HepG2 (cell line): ENCODE measurements around the gene ABCG8. TPM values are rescaled to one million over a fixed set of nuclear protein-coding genes. Genes with fewer than 3 reads are reported as not detected.

ENCODE experiments used
- ASH2L ChIP-seq: fragments of 300-600, 200-600 bp; sonication (generic); IDR thresholded peaks from 2 replicates; pipeline ENCODE4 v1.7.0; 2017; ENCODE audit warnings: low read depth, mild to moderate bottlenecking, moderate library complexity, mixed read lengths, low read length; ENCODE audit not compliant: insufficient read length
- BCL6 ChIP-seq: IDR thresholded peaks from 2 replicates; pipeline ENCODE4 v1.6.1; 2016; ENCODE audit warnings: missing genetic modification reagents, missing compliant biosample characterization
- ELK4 ChIP-seq: sonication (generic); formaldehyde crosslinking; IDR thresholded peaks from 2 replicates; pipeline ENCODE4 v1.9.0; 2021; ENCODE audit warnings: missing genetic modification reagents, borderline replicate concordance
- HCFC1 ChIP-seq: fragments of 150-350 bp; IDR thresholded peaks from 2 replicates; pipeline ENCODE4 v1.6.1; 2014; ENCODE audit warnings: low read depth, low read length
- KLF13 ChIP-seq: sonication (generic); formaldehyde crosslinking; IDR thresholded peaks from 2 replicates; pipeline ENCODE4 v1.4.0; 2020; ENCODE audit warnings: mild to moderate bottlenecking, missing genetic modification reagents
- NCOR1 ChIP-seq: fragments of 200-600 bp; sonication (generic); IDR thresholded peaks from 2 replicates; pipeline ENCODE4 v1.7.0; 2017; ENCODE audit warnings: antibody characterized with exemption, low read length, borderline replicate concordance
- NONO ChIP-seq, 2 experiments: fragments of 450-650 bp in 1 of 2; sonication (generic) in 1 of 2; formaldehyde crosslinking in 1 of 2; IDR thresholded peaks in 1 of 2; conservative IDR thresholded peaks in 1 of 2; 2 replicates each; pipeline versions ENCODE4 v1.6.1 to v1.8.0; 2017 to 2022; ENCODE audit warnings: mild to moderate bottlenecking in 1 of 2, missing genetic modification reagents in 1 of 2, moderate library complexity in 1 of 2
- NR2C2 ChIP-seq: sonication (generic); formaldehyde crosslinking; IDR thresholded peaks from 2 replicates; pipeline ENCODE4 v1.4.0; 2020; ENCODE audit warnings: missing genetic modification reagents, mild to moderate bottlenecking, moderate library complexity, borderline replicate concordance
- PRPF4 ChIP-seq: fragments of 200-400 bp; formaldehyde crosslinking; IDR thresholded peaks from 2 replicates; pipeline ENCODE4 v1.6.1; 2016; ENCODE audit warnings: low read length, low read depth; ENCODE audit not compliant: poor library complexity, severe bottlenecking
- SMARCC2 ChIP-seq: fragments of 450-650 bp; IDR thresholded peaks from 2 replicates; pipeline ENCODE4 v1.6.1; 2017; ENCODE audit warnings: antibody characterized with exemption, mild to moderate bottlenecking
- TBX3 ChIP-seq: fragments of 450-650 bp; IDR thresholded peaks from 2 replicates; pipeline ENCODE4 v1.6.1; 2017; ENCODE audit warnings: antibody characterized with exemption, mild to moderate bottlenecking, inconsistent platforms, borderline replicate concordance
- ZFP82 ChIP-seq: sonication (generic); formaldehyde crosslinking; IDR thresholded peaks from 2 replicates; pipeline ENCODE4 v1.5.1; 2020; ENCODE audit warnings: mild to moderate bottlenecking, missing genetic modification reagents, borderline replicate concordance
- ZNF3 ChIP-seq: IDR thresholded peaks from 2 replicates; pipeline ENCODE4 v1.7.0; 2017; ENCODE audit warnings: inconsistent platforms
- ZNF30 ChIP-seq: sonication (generic); formaldehyde crosslinking; IDR thresholded peaks from 2 replicates; pipeline ENCODE4 v1.5.0; 2020; ENCODE audit warnings: mild to moderate bottlenecking, missing genetic modification reagents
- ZNF496 ChIP-seq: sonication (generic); formaldehyde crosslinking; IDR thresholded peaks from 2 replicates; pipeline ENCODE4 v1.8.1; 2023; ENCODE audit warnings: mild to moderate bottlenecking, moderate library complexity, missing genetic modification reagents; ENCODE audit not compliant: insufficient replicate concordance
- ZNF543 ChIP-seq: sonication (generic); formaldehyde crosslinking; IDR thresholded peaks from 2 replicates; pipeline ENCODE4 v1.4.0; 2020; ENCODE audit warnings: mild to moderate bottlenecking, missing genetic modification reagents
- ZNF670 ChIP-seq: sonication (generic); formaldehyde crosslinking; IDR thresholded peaks from 2 replicates; pipeline ENCODE4 v1.8.0; 2022; ENCODE audit warnings: mild to moderate bottlenecking, missing genetic modification reagents, borderline replicate concordance
- ZNF703 ChIP-seq: sonication (generic); formaldehyde crosslinking; IDR thresholded peaks from 2 replicates; pipeline ENCODE4 v1.5.1; 2020; ENCODE audit warnings: missing genetic modification reagents, mild to moderate bottlenecking, moderate library complexity, borderline replicate concordance
- ZNF740 ChIP-seq: sonication (generic); formaldehyde crosslinking; IDR thresholded peaks from 2 replicates; pipeline ENCODE4 v1.4.0; 2020; ENCODE audit warnings: missing genetic modification reagents
- polyA plus RNA-seq, 8 experiments: library from polyadenylated mRNA; depleted of rRNA in 3 of 8; stranded (reverse) in 7 of 8; unstranded in 1 of 8; fragments of >200 nt; fragmentation: Illumina TruSeq in 4 of 8; extraction: Trizol in 4 of 8; gene quantifications; 2 replicates each; pipeline versions ENCODE4 v1.2.1 to v1.2.3, GENCODE V29; 2011 to 2016; ENCODE audit warnings: low read depth in 4 of 8, missing spikeins in 1 of 8, mixed read lengths in 1 of 8; ENCODE audit not compliant: insufficient read depth in 1 of 8
- total RNA-seq, 5 experiments: library from RNA; depleted of rRNA; stranded (reverse); fragments of >200 nt; fragmentation: Illumina TruSeq; extraction: Trizol; gene quantifications; 2 replicates each; pipeline ENCODE4 v1.2.3, GENCODE V29; 2016; ENCODE audit warnings: low read depth in 1 of 5
- TF ChIP-seq, protein P1 (sequence below): sonication (generic); formaldehyde crosslinking; IDR thresholded peaks from 2 replicates; pipeline ENCODE4 v1.9.0; 2022; ENCODE audit warnings: missing genetic modification reagents, mild to moderate bottlenecking, borderline replicate concordance
- TF ChIP-seq, protein P2 (sequence below): sonication (generic); formaldehyde crosslinking; IDR thresholded peaks from 2 replicates; pipeline ENCODE4 v1.8.1; 2022; ENCODE audit warnings: low read depth, mild to moderate bottlenecking, missing genetic modification reagents
- TF ChIP-seq, protein P3 (sequence below): IDR thresholded peaks from 2 replicates; pipeline ENCODE4 v1.6.1; 2016; ENCODE audit warnings: mild to moderate bottlenecking

ABCG8 gene
- total and polyA plus RNA-seq, 2 of the 13 experiments (the other 11 are each of a cell fraction or from before 2014, with no cell fraction given) = 8.1 to 8.8 TPM

DNA sequence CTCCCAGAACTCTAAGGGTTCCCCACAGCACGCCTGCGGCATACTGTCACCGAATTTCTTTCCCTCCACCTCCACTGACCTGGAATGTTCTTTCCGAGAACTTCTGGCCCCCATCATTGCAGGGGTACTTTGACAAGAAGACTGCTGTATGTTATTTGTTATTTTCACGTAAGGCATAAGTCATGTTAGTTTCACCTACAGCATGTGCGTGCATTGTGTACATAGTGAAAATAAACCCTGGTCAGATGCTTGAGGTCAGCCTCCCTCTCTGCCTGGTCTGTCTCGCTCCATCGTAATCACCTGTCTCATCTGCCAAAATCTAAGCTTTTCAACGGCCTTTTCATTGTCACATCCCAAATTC is 4.1 kb downstream of the ABCG8 start (continued):
- TF ChIP-seq, protein P1, sequence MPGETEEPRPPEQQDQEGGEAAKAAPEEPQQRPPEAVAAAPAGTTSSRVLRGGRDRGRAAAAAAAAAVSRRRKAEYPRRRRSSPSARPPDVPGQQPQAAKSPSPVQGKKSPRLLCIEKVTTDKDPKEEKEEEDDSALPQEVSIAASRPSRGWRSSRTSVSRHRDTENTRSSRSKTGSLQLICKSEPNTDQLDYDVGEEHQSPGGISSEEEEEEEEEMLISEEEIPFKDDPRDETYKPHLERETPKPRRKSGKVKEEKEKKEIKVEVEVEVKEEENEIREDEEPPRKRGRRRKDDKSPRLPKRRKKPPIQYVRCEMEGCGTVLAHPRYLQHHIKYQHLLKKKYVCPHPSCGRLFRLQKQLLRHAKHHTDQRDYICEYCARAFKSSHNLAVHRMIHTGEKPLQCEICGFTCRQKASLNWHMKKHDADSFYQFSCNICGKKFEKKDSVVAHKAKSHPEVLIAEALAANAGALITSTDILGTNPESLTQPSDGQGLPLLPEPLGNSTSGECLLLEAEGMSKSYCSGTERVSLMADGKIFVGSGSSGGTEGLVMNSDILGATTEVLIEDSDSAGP (CRISPR knock-in tag) = no peak
- TF ChIP-seq, protein P2, sequence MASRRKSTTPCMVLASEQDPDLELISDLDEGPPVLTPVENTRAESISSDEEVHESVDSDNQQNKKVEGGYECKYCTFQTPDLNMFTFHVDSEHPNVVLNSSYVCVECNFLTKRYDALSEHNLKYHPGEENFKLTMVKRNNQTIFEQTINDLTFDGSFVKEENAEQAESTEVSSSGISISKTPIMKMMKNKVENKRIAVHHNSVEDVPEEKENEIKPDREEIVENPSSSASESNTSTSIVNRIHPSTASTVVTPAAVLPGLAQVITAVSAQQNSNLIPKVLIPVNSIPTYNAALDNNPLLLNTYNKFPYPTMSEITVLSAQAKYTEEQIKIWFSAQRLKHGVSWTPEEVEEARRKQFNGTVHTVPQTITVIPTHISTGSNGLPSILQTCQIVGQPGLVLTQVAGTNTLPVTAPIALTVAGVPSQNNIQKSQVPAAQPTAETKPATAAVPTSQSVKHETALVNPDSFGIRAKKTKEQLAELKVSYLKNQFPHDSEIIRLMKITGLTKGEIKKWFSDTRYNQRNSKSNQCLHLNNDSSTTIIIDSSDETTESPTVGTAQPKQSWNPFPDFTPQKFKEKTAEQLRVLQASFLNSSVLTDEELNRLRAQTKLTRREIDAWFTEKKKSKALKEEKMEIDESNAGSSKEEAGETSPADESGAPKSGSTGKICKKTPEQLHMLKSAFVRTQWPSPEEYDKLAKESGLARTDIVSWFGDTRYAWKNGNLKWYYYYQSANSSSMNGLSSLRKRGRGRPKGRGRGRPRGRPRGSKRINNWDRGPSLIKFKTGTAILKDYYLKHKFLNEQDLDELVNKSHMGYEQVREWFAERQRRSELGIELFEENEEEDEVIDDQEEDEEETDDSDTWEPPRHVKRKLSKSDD (CRISPR knock-in tag) = 0 out of 2 replicates have a peak, but pooled peaks have one; percentile 16
- TF ChIP-seq ZFP82 (CRISPR knock-in tag) (no peak), ELK4 (CRISPR knock-in tag) (no peak), BCL6 (no peak; the same call in 1 of the 2 replicates), NONO (IDR thresholded peaks at IDR 0.05) (no peak), NONO (CRISPR knock-in tag; conservative IDR thresholded peaks at IDR 0.05) (peak; percentile 21; the same call in 1 of the 2 replicates), NCOR1 (0 out of 2 replicates have a peak, but pooled peaks have one; percentile 17), ASH2L (no peak), PRPF4 (no peak), ZNF496 (no peak), KLF13 (CRISPR knock-in tag) (no peak), TBX3 (peak; percentile 5; the same call in 1 of the 2 replicates), ZNF740 (no peak), ZNF703 (CRISPR knock-in tag) (no peak), ZNF30 (CRISPR knock-in tag) (no peak), HCFC1 (no peak), ZNF3 (CRISPR knock-in tag) (no peak), ZNF670 (CRISPR knock-in tag) (no peak), SMARCC2 (no peak), NR2C2 (peak; percentile 22; the same call in 1 of the 2 replicates), ZNF543 (CRISPR knock-in tag) (no peak)
- TF ChIP-seq, protein P3, sequence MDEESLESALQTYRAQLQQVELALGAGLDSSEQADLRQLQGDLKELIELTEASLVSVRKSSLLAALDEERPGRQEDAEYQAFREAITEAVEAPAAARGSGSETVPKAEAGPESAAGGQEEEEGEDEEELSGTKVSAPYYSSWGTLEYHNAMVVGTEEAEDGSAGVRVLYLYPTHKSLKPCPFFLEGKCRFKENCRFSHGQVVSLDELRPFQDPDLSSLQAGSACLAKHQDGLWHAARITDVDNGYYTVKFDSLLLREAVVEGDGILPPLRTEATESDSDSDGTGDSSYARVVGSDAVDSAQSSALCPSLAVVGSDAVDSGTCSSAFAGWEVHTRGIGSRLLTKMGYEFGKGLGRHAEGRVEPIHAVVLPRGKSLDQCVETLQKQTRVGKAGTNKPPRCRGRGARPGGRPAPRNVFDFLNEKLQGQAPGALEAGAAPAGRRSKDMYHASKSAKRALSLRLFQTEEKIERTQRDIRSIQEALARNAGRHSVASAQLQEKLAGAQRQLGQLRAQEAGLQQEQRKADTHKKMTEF = no peak
